K562 (cell line): ENCODE measurements around the gene CHN2. TPM values are rescaled to one million over a fixed set of nuclear protein-coding genes. Genes with fewer than 3 reads are reported as not detected.

Source experiments
- ATAC-seq: fragments of 200-7000 bp; cut with Tn5 transposase; 3 replicates; pipeline ENCODE4 v1.9.1; 2020; ENCODE audit warnings: moderate library complexity
- BruUV-seq: library from RNA; stranded (reverse); fragments of 400-500 nt; replicated peaks from 2 replicates; lab custom pipeline; 2021; lab: Mats Ljungman, UMichigan
- CTCF ChIA-PET: fragments of 300-600 bp; formaldehyde crosslinking; extraction: SDS; loops from one replicate; lab custom pipeline; 2021; ENCODE audit warnings: low intra/inter-chr PET ratio; lab: Yijun Ruan, JAX
- POLR2A ChIA-PET: fragments of 300-600, 350-650 bp; sonication (Branson Sonifier 250); formaldehyde crosslinking; extraction: SDS; loops from one replicate; lab custom pipeline; 2021; ENCODE audit warnings: antibody characterized with exemption, inconsistent platforms; lab: Yijun Ruan, JAX
- DNase-seq, 4 experiments: peaks; one replicate each; pipeline versions ENCODE4 v3.0.0 to v3.0.0-alpha.2; 2011 to 2018; ENCODE audit warnings: low spot score in 3 of 4, mixed read lengths in 3 of 4; ENCODE audit errors: extremely low read depth in 1 of 4
- FAIRE-seq: peaks from 2 replicates; lab custom pipeline; 2011; peaks lifted over from hg19 to GRCh38; lab: Jason Lieb, UNC
- H2AFZ ChIP-seq: 2 replicates; pipeline ENCODE4 v1.6.0; 2011; ENCODE audit warnings: low read depth, low read length, control low read depth, inconsistent platforms
- H3K27ac ChIP-seq: fragments of 200-600 bp; 3 replicates; pipeline ENCODE4 v1.8.0; 2011; ENCODE audit warnings: low read depth, mild to moderate bottlenecking, control low read depth, inconsistent platforms, low read length, moderate library complexity, mixed read lengths; ENCODE audit errors: extremely low read depth
- H3K27me3 ChIP-seq, 2 experiments: fragments of 300-600 bp in 1 of 2; 2 replicates in 1 of 2; 3 replicates in 1 of 2; pipeline versions ENCODE4 v1.6.0 to v1.8.0; 2011; ENCODE audit warnings: inconsistent platforms in 2 of 2, low read length in 2 of 2, mild to moderate bottlenecking in 1 of 2, mixed read lengths in 1 of 2, moderate library complexity in 1 of 2; ENCODE audit not compliant: control insufficient read depth in 2 of 2, insufficient read depth in 2 of 2
- H3K36me3 ChIP-seq: fragments of 300-600 bp; 3 replicates; pipeline ENCODE4 v1.8.0; 2011; ENCODE audit warnings: mild to moderate bottlenecking, low read length, inconsistent platforms; ENCODE audit not compliant: control insufficient read depth, insufficient read depth
- H3K4me1 ChIP-seq, 2 experiments: fragments of 200-600 bp in 1 of 2; replicated peaks in 1 of 2; 2 replicates in 1 of 2; 3 replicates in 1 of 2; pipeline versions ENCODE4 v1.5.1 to v1.8.0; 2011; ENCODE audit warnings: inconsistent platforms in 2 of 2, low read length in 2 of 2, mild to moderate bottlenecking in 1 of 2, mixed read lengths in 1 of 2, moderate library complexity in 1 of 2; ENCODE audit not compliant: control insufficient read depth in 2 of 2, insufficient read depth in 2 of 2
- H3K4me2 ChIP-seq: 2 replicates; pipeline ENCODE4 v1.6.1; 2011; ENCODE audit warnings: low read length, control low read depth, inconsistent platforms, mixed read lengths; ENCODE audit not compliant: insufficient read depth
- H3K4me3 ChIP-seq: fragments of 200-600 bp; sonication (generic), shearing (Covaris generic); 2 replicates; pipeline ENCODE4 v1.5.1; 2016; ENCODE audit warnings: control low read depth, inconsistent platforms
- H3K79me2 ChIP-seq: fragments of 200-600 bp; 3 replicates; pipeline ENCODE4 v1.8.0; 2011; ENCODE audit warnings: low read length, inconsistent platforms; ENCODE audit not compliant: control insufficient read depth, insufficient read depth
- H3K9ac ChIP-seq, 2 experiments: 2 replicates each; pipeline versions ENCODE4 v1.6.0 to v1.6.1; 2011; ENCODE audit warnings: low read depth in 2 of 2, low read length in 2 of 2, control low read depth in 1 of 2, inconsistent platforms in 1 of 2, mild to moderate bottlenecking in 1 of 2, mixed read lengths in 1 of 2; ENCODE audit not compliant: insufficient read depth in 1 of 2
- H3K9me1 ChIP-seq: one replicate; pipeline ENCODE4 v1.6.0; 2011; ENCODE audit warnings: inconsistent platforms, mild to moderate bottlenecking, low read length, moderate library complexity; ENCODE audit not compliant: control insufficient read depth, insufficient read depth
- H3K9me3 ChIP-seq: replicated peaks from 2 replicates; pipeline ENCODE4 v1.5.1; 2011; ENCODE audit warnings: low read depth, low read length, inconsistent platforms; ENCODE audit not compliant: control insufficient read depth, insufficient read depth
- H4K20me1 ChIP-seq: replicated peaks from 2 replicates; pipeline ENCODE4 v1.6.1; 2011; ENCODE audit warnings: low read length, inconsistent platforms, mixed read lengths; ENCODE audit not compliant: control insufficient read depth, insufficient read depth
- CHAMP1 ChIP-seq: fragments of 450-650 bp; IDR thresholded peaks from 2 replicates; pipeline ENCODE4 v1.6.1; 2016; ENCODE audit warnings: mild to moderate bottlenecking
- KLF1 ChIP-seq: fragments of 450-650 bp; IDR thresholded peaks from 2 replicates; pipeline ENCODE4 v1.6.1; 2016; ENCODE audit warnings: missing genetic modification characterization, missing compliant biosample characterization
- LARP7 ChIP-seq: fragments of 450-650 bp; IDR thresholded peaks from 2 replicates; pipeline ENCODE4 v1.6.1; 2016
- MAFF ChIP-seq: IDR thresholded peaks from 2 replicates; pipeline ENCODE4 v1.6.1; 2012; ENCODE audit warnings: low read length, improper control_type of control experiment
- MYC ChIP-seq, 2 experiments: fragments of 250-450 bp in 1 of 2; sonication (Bioruptor Pico) in 1 of 2; IDR thresholded peaks; 2 replicates each; pipeline versions ENCODE4 v1.5.1 to v1.6.1; 2012 to 2021; ENCODE audit warnings: low read depth in 2 of 2, borderline replicate concordance in 1 of 2, improper control_type of control experiment in 1 of 2, low read length in 1 of 2, mild to moderate bottlenecking in 1 of 2, moderate library complexity in 1 of 2
- RB1 ChIP-seq: fragments of 450-650 bp; IDR thresholded peaks from 2 replicates; pipeline ENCODE4 v1.6.1; 2017; ENCODE audit warnings: low read depth, mild to moderate bottlenecking
- SFPQ ChIP-seq: fragments of 200-400 bp; formaldehyde crosslinking; IDR thresholded peaks from 2 replicates; pipeline ENCODE4 v1.6.1; 2017; ENCODE audit warnings: mild to moderate bottlenecking, low read depth, low read length, moderate library complexity
- TAF1 ChIP-seq: IDR thresholded peaks from 2 replicates; pipeline ENCODE4 v1.6.1; 2011; ENCODE audit warnings: mild to moderate bottlenecking, low read length, moderate library complexity; ENCODE audit not compliant: insufficient read depth, control insufficient read depth, severe bottlenecking; ENCODE audit errors: extremely low read depth
- TAF9B ChIP-seq: fragments of 450-650 bp; IDR thresholded peaks from 2 replicates; pipeline ENCODE4 v1.6.1; 2018; ENCODE audit warnings: mild to moderate bottlenecking; ENCODE audit not compliant: partially characterized antibody
- TAL1 ChIP-seq: fragments of 450-650 bp; IDR thresholded peaks from 2 replicates; pipeline ENCODE4 v1.6.1; 2016; ENCODE audit warnings: mild to moderate bottlenecking
- UBTF ChIP-seq, 2 experiments: IDR thresholded peaks; 2 replicates each; pipeline ENCODE4 v1.6.1; 2012; ENCODE audit warnings: improper control_type of control experiment in 2 of 2, low read depth in 2 of 2, low read length in 2 of 2, borderline replicate concordance in 1 of 2
- WGBS: fragments of 100-300 bp; shearing (Covaris generic); methylation state at CpG from one replicate; pipeline ENCODE4 v1.1.6; 2016; ENCODE audit warnings: low coverage, mixed read lengths; ENCODE audit not compliant: insufficient coverage; ENCODE audit errors: missing lambda C conversion rate; 5-methylcytosine and 5-hydroxymethylcytosine counted together
- in situ Hi-C: fragments of 300-500 bp; cut with MboI; formaldehyde crosslinking; loops from 4 replicates; pipeline ENCODE4 v1.15.0; 2018; ENCODE audit warnings: inconsistent platforms, mixed read lengths
- intact Hi-C: fragments of 100-400 bp; cut with micrococcal nuclease; formaldehyde crosslinking; loops from 2 replicates; pipeline ENCODE4 v1.14.2; 2022
- polyA plus RNA-seq, 8 experiments: library from polyadenylated mRNA; depleted of rRNA in 4 of 8; stranded (reverse) in 5 of 8; unstranded in 3 of 8; fragments of >200 nt; fragmentation: Nextera tagmentation in 2 of 8; fragmentation: Illumina TruSeq in 1 of 8; extraction: Ambion mirVana in 2 of 8; extraction: Trizol in 1 of 8; gene quantifications; 2 replicates each; pipeline versions ENCODE4 v1.2.1 to v1.2.3, GENCODE V29; 2011 to 2014; ENCODE audit warnings: inconsistent platforms in 1 of 8, missing spikeins in 1 of 8
- total RNA-seq, 7 experiments: library from RNA; depleted of rRNA in 6 of 7; stranded (reverse); fragments of >200 nt in 6 of 7; fragmentation: Illumina TruSeq in 2 of 7; extraction: Trizol in 2 of 7; gene quantifications; 2 replicates each; pipeline versions ENCODE4 v1.2.1 to v1.2.3, GENCODE V29; 2011 to 2021; ENCODE audit warnings: low replicate concordance in 1 of 7

Gene CHN2
- total and polyA plus RNA-seq, 9 of the 15 experiments (the other 6 are each of a cell fraction or from before 2014, with no cell fraction given): 0.12 to 2.1 (median 0.31) TPM; not detected in 1

- H3K36me3 ChIP-seq: no peaks in the 10 kb centered on the region
- ATAC-seq (no peak), DNase-seq (no peak), FAIRE-seq (no peak)
- no peak overlapping the region for H3K27ac ChIP-seq
- CTCF ChIA-PET: no interaction called here
- H3K4me2 ChIP-seq: no peak overlapping the region
- no peak overlapping the region for H2AFZ ChIP-seq
- no TSS peak for BruUV-seq
- no peaks in the 10 kb centered on the region for H3K27me3 ChIP-seq
- H4K20me1 ChIP-seq: no peaks in the 10 kb centered on the region
- TF ChIP-seq RB1: no peak
- TF ChIP-seq CHAMP1: no peak
- no peak for TF ChIP-seq MAFF
- no peak for TF ChIP-seq SFPQ
- TF ChIP-seq TAF1: no peak
- TF ChIP-seq MYC (IDR thresholded peaks at IDR 0.05; ENCODE audit: low read depth, low read length): no peak
- no peak for TF ChIP-seq MYC (CRISPR knock-in tag; IDR thresholded peaks at IDR 0.05; ENCODE audit: borderline replicate concordance, low read depth)
- TF ChIP-seq TAF9B: no peak
- no peak for TF ChIP-seq LARP7
- TF ChIP-seq UBTF (IDR thresholded peaks at IDR 0.05; ENCODE audit: borderline replicate concordance in 1 of 2, low read depth in 2 of 2, low read length in 2 of 2): no peak
- no peak for TF ChIP-seq TAL1
- TF ChIP-seq KLF1: no peak
- WGBS: 1% methylated on average over 8 of the region's 8 CpGs
- H3K9me3 ChIP-seq: no peaks in the 10 kb centered on the region
- in situ Hi-C loops: no loop called here
- no peaks in the 10 kb centered on the region for H3K4me1 ChIP-seq
- intact Hi-C loops: no loop called here
- POLR2A ChIA-PET: interaction anchor here (1.5 kb wide), 1 partner anchor 13 kb away, joined by 4 read pairs; no protein-coding TSS in a partner anchor
- H3K9me1 ChIP-seq: no peaks in the 10 kb centered on the region
- H3K9ac ChIP-seq: no peak overlapping the region
- no peaks in the 10 kb centered on the region for H3K79me2 ChIP-seq
- H3K4me3 ChIP-seq: no peak overlapping the region
Measured at GRCh38 chr7:29346231-29346978, 151.8 kb downstream of the CHN2 start.
